BLaER1 treated with 17β-estradiol and CSF1 and Interleukin-3, amounts not matched to agents 10 nM and 100 nM (cell line): ENCODE data around the gene HIRA.
"Not testable (repeated sequence)": the region's sequence is repeated elsewhere in the genome, so short reads cannot be mapped to it uniquely, and the experiment has no call there.

Source experiments
- H3K27ac ChIP-seq, 11 experiments: shearing (Covaris generic); formaldehyde crosslinking; 2 replicates each; pipeline ENCODE4 v1.8.1; 2022
- H3K27me3 ChIP-seq, 11 experiments: shearing (Covaris generic); formaldehyde crosslinking; 2 replicates each; pipeline ENCODE4 v1.8.1; 2022
- H3K36me3 ChIP-seq, 11 experiments: shearing (Covaris generic); formaldehyde crosslinking; 2 replicates each; pipeline ENCODE4 v1.8.1; 2022
- H3K4me1 ChIP-seq, 10 experiments: shearing (Covaris generic); formaldehyde crosslinking; 2 replicates each; pipeline ENCODE4 v1.8.1; 2022
- H3K4me2 ChIP-seq, 11 experiments: shearing (Covaris generic); formaldehyde crosslinking; 2 replicates each; pipeline ENCODE4 v1.8.1; 2022
- H3K4me3 ChIP-seq, 10 experiments: shearing (Covaris generic); formaldehyde crosslinking; 2 replicates each; pipeline ENCODE4 v1.8.1; 2022
- H3K9ac ChIP-seq, 11 experiments: shearing (Covaris generic); formaldehyde crosslinking; 2 replicates each; pipeline ENCODE4 v1.8.1; 2022
- H3K9me3 ChIP-seq, 11 experiments: shearing (Covaris generic); formaldehyde crosslinking; replicated peaks in 1 of 11; 2 replicates each; pipeline ENCODE4 v1.8.1; 2022
- H4K20me1 ChIP-seq, 11 experiments: shearing (Covaris generic); formaldehyde crosslinking; 2 replicates each; pipeline ENCODE4 v1.8.1; 2022
- Cebpa-rat ChIP-seq, 11 experiments: shearing (Covaris generic); IDR thresholded peaks; 2 replicates each; pipeline ENCODE4 v1.8.1; 2022

Gene HIRA

GRCh38 chr22:19443544-19444211 is 12.1 kb upstream of the HIRA start:
- Histone ChIP-seq H3K27me3 (no peaks in the 10 kb centered on the region), H3K9me3 (no peaks in the 10 kb centered on the region), H4K20me1 (peaks cover 39 to 84% (median 67%) of the 10 kb centered on the region in 11 experiments; a peak in 21 of 22 replicates), H3K4me2 (no peak overlapping the region), H3K27ac (no peak overlapping the region), H3K4me1 (peaks cover 24 to 39% (median 28%) of the 10 kb centered on the region in 10 experiments), H3K4me3 (no peak overlapping the region), H3K9ac (peak overlapping the region in 1 of 11 experiments; percentile 21; a peak in 1 of 22 replicates), H3K36me3 (peaks cover 49 to 78% (median 62%) of the 10 kb centered on the region in 11 experiments)
- TF ChIP-seq Cebpa-rat (IDR thresholded peaks at IDR 0.05) = no peak

- Histone ChIP-seq H3K4me3 (no peak overlapping the region), H4K20me1 (peaks cover 39 to 97% (median 67%) of the 10 kb centered on the region in 11 experiments; a peak in 21 of 22 replicates), H3K27me3 (no peaks in the 10 kb centered on the region), H3K9me3 (no peaks in the 10 kb centered on the region), H3K4me1 (peaks cover 17 to 47% (median 29%) of the 10 kb centered on the region in 10 experiments), H3K27ac (no peak overlapping the region), H3K4me2 (no peak overlapping the region), H3K9ac (no peak overlapping the region), H3K36me3 (peaks cover 50 to 93% (median 65%) of the 10 kb centered on the region in 11 experiments)
- no peak for TF ChIP-seq Cebpa-rat (IDR thresholded peaks at IDR 0.05)
Observed at GRCh38 chr22:19442166-19442565, 10.6 kb upstream of the HIRA start.

GRCh38 chr22:19440411-19441195 is 9.1 kb upstream of the HIRA start:
- TF ChIP-seq Cebpa-rat (IDR thresholded peaks at IDR 0.05) = no peak
- peaks cover 20 to 43% (median 29%) of the 10 kb centered on the region in 10 experiments for H3K4me1 ChIP-seq
- no peak overlapping the region for H3K4me2 ChIP-seq
- peaks cover 63 to 99% (median 74%) of the 10 kb centered on the region in 11 experiments for H3K36me3 ChIP-seq
- no peaks in the 10 kb centered on the region for H3K9me3 ChIP-seq
- H3K27me3 ChIP-seq = no peaks in the 10 kb centered on the region
- H3K9ac ChIP-seq = no peak overlapping the region
- H3K4me3 ChIP-seq = no peak overlapping the region
- peaks cover 39 to 98% (median 63%) of the 10 kb centered on the region in 11 experiments; a peak in 21 of 22 replicates for H4K20me1 ChIP-seq
- H3K27ac ChIP-seq = no peak overlapping the region

- no peak for TF ChIP-seq Cebpa-rat (IDR thresholded peaks at IDR 0.05)
- Histone ChIP-seq H3K4me2 (peak overlapping the region in 5 of 11 experiments; percentile 29 to 82 (median 55); a peak in 10 of 22 replicates), H3K4me1 (peaks cover 38 to 53% (median 46%) of the 10 kb centered on the region in 10 experiments), H3K4me3 (no peak overlapping the region), H3K27ac (peak overlapping the region in 1 of 11 experiments; percentile 42; a peak in 3 of 22 replicates), H4K20me1 (peaks cover 21 to 86% (median 45%) of the 10 kb centered on the region in 11 experiments; a peak in 20 of 22 replicates), H3K27me3 (no peaks in the 10 kb centered on the region), H3K9me3 (no peaks in the 10 kb centered on the region), H3K9ac (no peak overlapping the region), H3K36me3 (peaks cover 58 to 93% (median 69%) of the 10 kb centered on the region in 11 experiments)
Observed at GRCh38 chr22:19438298-19438697, 6.8 kb upstream of the HIRA start.

- not testable (repeated sequence) for H3K27ac ChIP-seq, H3K9me3 ChIP-seq, H3K4me3 ChIP-seq, H3K27me3 ChIP-seq
- Histone ChIP-seq H3K36me3 (peaks cover 41 to 76% (median 52%) of the 10 kb centered on the region in 11 experiments), H3K4me1 (peaks cover 44 to 58% (median 52%) of the 10 kb centered on the region in 10 experiments), H3K4me2 (peak overlapping the region in 3 of 11 experiments; percentile 11 to 96 (median 96); a peak in 3 of 22 replicates), H4K20me1 (peaks cover 5 to 69% (median 28%) of the 10 kb centered on the region in 11 experiments; a peak in 19 of 22 replicates), H3K9ac (peak overlapping the region in 3 of 11 experiments; percentile 1 to 40 (median 21); a peak in 2 of 22 replicates)
Observed at GRCh38 chr22:19436444-19437161, 5.1 kb upstream of the HIRA start.

- H4K20me1 ChIP-seq = peaks cover 0 to 66% (median 26%) of the 10 kb centered on the region in 11 experiments; a peak in 17 of 22 replicates
- no peak for TF ChIP-seq Cebpa-rat (IDR thresholded peaks at IDR 0.05)
- peaks cover 49 to 63% (median 55%) of the 10 kb centered on the region in 10 experiments for H3K4me1 ChIP-seq
- peaks cover 25 to 60% (median 36%) of the 10 kb centered on the region in 11 experiments; a peak in 21 of 22 replicates for H3K36me3 ChIP-seq
- H3K27ac ChIP-seq = peak overlapping the region in 4 of 11 experiments; percentile 7 to 21 (median 18); a peak in 4 of 22 replicates
- H3K9ac ChIP-seq = peak overlapping the region in 4 of 11 experiments; percentile 4 to 38 (median 23); a peak in 4 of 22 replicates
- H3K9me3 ChIP-seq = no peaks in the 10 kb centered on the region
- H3K4me3 ChIP-seq = no peak overlapping the region
- peak overlapping the region; percentile 11 to 98 (median 94); a peak in 17 of 22 replicates for H3K4me2 ChIP-seq
- no peaks in the 10 kb centered on the region for H3K27me3 ChIP-seq
Observed at GRCh38 chr22:19434829-19435580, 3.5 kb upstream of the HIRA start.

- Histone ChIP-seq H3K4me1 (peaks cover 55 to 69% (median 61%) of the 10 kb centered on the region in 10 experiments), H4K20me1 (peaks cover 1 to 66% (median 32%) of the 10 kb centered on the region in 11 experiments; a peak in 19 of 22 replicates), H3K9ac (no peak overlapping the region), H3K36me3 (peaks cover 19 to 54% (median 30%) of the 10 kb centered on the region in 11 experiments; a peak in 20 of 22 replicates), H3K4me2 (peak overlapping the region in 10 of 11 experiments; percentile 11 to 98 (median 95); a peak in 17 of 22 replicates), H3K4me3 (no peak overlapping the region), H3K27ac (peak overlapping the region in 1 of 11 experiments; percentile 21; a peak in 3 of 22 replicates), H3K27me3 (no peaks in the 10 kb centered on the region), H3K9me3 (no peaks in the 10 kb centered on the region)
- TF ChIP-seq Cebpa-rat (IDR thresholded peaks at IDR 0.05) = no peak
Observed at GRCh38 chr22:19434401-19434800, 2.9 kb upstream of the HIRA start.
